DND-41 (cell line): Measurements from ENCODE around the gene A1BG.

ENCODE experiments used
- ATAC-seq: fragments of 200-7000 bp; cut with Tn5 transposase; 3 replicates; pipeline ENCODE4 v1.9.1; 2021; ENCODE audit warnings: low read depth; ENCODE audit not compliant: insufficient read depth
- DNase-seq: peaks from one replicate; pipeline ENCODE4 v3.0.0-alpha.2; 2020
- H2AFZ ChIP-seq: 2 replicates; pipeline ENCODE4 v1.6.0; 2012; ENCODE audit warnings: low read depth, low read length
- H3K27ac ChIP-seq: 2 replicates; pipeline ENCODE4 v1.5.1; 2012; ENCODE audit warnings: low read length, inconsistent platforms
- H3K27me3 ChIP-seq: fragments of 200-600 bp; sonication (generic); 2 replicates; pipeline ENCODE4 v1.6.0; 2012; ENCODE audit warnings: low read length, mild to moderate bottlenecking, inconsistent platforms; ENCODE audit not compliant: insufficient read depth, poor library complexity
- H3K36me3 ChIP-seq: 2 replicates; pipeline ENCODE4 v1.5.1; 2012; ENCODE audit warnings: low read length, inconsistent platforms; ENCODE audit not compliant: insufficient read depth
- H3K4me1 ChIP-seq: 2 replicates; pipeline ENCODE4 v1.5.1; 2012; ENCODE audit warnings: mild to moderate bottlenecking, low read length; ENCODE audit not compliant: insufficient read depth
- H3K4me2 ChIP-seq: 2 replicates; pipeline ENCODE4 v1.6.0; 2012; ENCODE audit warnings: mild to moderate bottlenecking, moderate library complexity, low read length, inconsistent platforms; ENCODE audit not compliant: insufficient read depth
- H3K4me3 ChIP-seq, 2 experiments: fragments of 200-600 bp in 1 of 2; shearing (Covaris generic) in 1 of 2; 2 replicates each; pipeline ENCODE4 v1.5.1; 2012 to 2016; ENCODE audit warnings: inconsistent platforms in 2 of 2, low read length in 2 of 2, mild to moderate bottlenecking in 2 of 2, low read depth in 1 of 2, moderate library complexity in 1 of 2
- H3K79me2 ChIP-seq: 2 replicates; pipeline ENCODE4 v1.6.0; 2012; ENCODE audit warnings: low read length, inconsistent platforms; ENCODE audit not compliant: insufficient read depth
- H3K9ac ChIP-seq: 2 replicates; pipeline ENCODE4 v1.6.0; 2012; ENCODE audit warnings: low read depth, mild to moderate bottlenecking, inconsistent platforms, low read length, moderate library complexity
- H3K9me3 ChIP-seq: 2 replicates; pipeline ENCODE4 v1.5.1; 2012; ENCODE audit warnings: low read length, moderate library complexity, mild to moderate bottlenecking, inconsistent platforms; ENCODE audit not compliant: insufficient read depth, severe bottlenecking
- H4K20me1 ChIP-seq: 2 replicates; pipeline ENCODE4 v1.6.0; 2012; ENCODE audit warnings: low read length; ENCODE audit not compliant: insufficient read depth
- EZH2 ChIP-seq: IDR thresholded peaks from 3 replicates; pipeline ENCODE4 v1.6.1; 2012; ENCODE audit warnings: borderline replicate concordance, low read depth, mild to moderate bottlenecking, moderate library complexity, low read length, inconsistent platforms; ENCODE audit not compliant: severe bottlenecking
- TF ChIP-seq, protein P1 (sequence below): IDR thresholded peaks from 2 replicates; pipeline ENCODE4 v1.5.1; 2012; ENCODE audit warnings: borderline replicate concordance, low read length, moderate library complexity, mild to moderate bottlenecking; ENCODE audit not compliant: poor library complexity, severe bottlenecking; ENCODE audit errors: extremely low read depth

A1BG gene

DNA sequence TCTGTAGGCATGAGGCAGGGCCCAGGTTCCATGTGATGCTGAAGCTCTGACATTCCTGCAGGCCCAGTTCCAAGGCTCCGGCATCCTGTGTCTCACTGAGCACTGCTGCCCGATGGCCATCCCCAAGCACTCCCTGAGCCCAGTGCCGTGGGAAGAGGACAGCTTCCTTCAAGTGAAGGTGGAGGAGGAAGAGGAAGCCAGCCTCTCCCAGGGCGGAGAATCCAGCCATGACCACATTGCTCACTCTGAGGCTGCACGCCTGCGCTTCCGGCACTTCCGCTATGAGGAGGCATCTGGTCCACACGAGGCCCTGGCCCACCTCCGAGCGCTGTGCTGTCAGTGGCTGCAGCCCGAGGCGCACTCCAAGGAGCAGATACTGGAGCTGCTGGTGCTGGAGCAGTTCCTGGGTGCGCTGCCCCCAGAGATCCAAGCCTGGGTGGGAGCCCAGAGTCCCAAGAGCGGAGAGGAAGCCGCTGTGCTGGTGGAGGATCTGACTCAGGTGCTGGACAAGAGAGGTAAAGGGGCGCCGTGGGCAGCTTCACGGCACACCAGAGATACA lies 18.5 kb downstream of the A1BG start:
- no peak overlapping the region for H3K4me2 ChIP-seq
- TF ChIP-seq, protein P1, sequence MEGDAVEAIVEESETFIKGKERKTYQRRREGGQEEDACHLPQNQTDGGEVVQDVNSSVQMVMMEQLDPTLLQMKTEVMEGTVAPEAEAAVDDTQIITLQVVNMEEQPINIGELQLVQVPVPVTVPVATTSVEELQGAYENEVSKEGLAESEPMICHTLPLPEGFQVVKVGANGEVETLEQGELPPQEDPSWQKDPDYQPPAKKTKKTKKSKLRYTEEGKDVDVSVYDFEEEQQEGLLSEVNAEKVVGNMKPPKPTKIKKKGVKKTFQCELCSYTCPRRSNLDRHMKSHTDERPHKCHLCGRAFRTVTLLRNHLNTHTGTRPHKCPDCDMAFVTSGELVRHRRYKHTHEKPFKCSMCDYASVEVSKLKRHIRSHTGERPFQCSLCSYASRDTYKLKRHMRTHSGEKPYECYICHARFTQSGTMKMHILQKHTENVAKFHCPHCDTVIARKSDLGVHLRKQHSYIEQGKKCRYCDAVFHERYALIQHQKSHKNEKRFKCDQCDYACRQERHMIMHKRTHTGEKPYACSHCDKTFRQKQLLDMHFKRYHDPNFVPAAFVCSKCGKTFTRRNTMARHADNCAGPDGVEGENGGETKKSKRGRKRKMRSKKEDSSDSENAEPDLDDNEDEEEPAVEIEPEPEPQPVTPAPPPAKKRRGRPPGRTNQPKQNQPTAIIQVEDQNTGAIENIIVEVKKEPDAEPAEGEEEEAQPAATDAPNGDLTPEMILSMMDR: no peak
- no peak for TF ChIP-seq EZH2
- H3K4me1 ChIP-seq: no peaks in the 10 kb centered on the region
- H2AFZ ChIP-seq: no peak overlapping the region
- H3K27ac ChIP-seq: no peak overlapping the region
- peaks cover 4% of the 10 kb centered on the region; the same call in 1 of the 2 replicates for H4K20me1 ChIP-seq
- ATAC-seq (no peak), DNase-seq (no peak)
- H3K9ac ChIP-seq: no peak overlapping the region
- H3K4me3 ChIP-seq: no peak overlapping the region
- peaks cover 42% of the 10 kb centered on the region for H3K36me3 ChIP-seq
- H3K79me2 ChIP-seq: no peaks in the 10 kb centered on the region; the same call in 1 of the 2 replicates
- H3K9me3 ChIP-seq: no peaks in the 10 kb centered on the region
- no peaks in the 10 kb centered on the region for H3K27me3 ChIP-seq

DNA sequence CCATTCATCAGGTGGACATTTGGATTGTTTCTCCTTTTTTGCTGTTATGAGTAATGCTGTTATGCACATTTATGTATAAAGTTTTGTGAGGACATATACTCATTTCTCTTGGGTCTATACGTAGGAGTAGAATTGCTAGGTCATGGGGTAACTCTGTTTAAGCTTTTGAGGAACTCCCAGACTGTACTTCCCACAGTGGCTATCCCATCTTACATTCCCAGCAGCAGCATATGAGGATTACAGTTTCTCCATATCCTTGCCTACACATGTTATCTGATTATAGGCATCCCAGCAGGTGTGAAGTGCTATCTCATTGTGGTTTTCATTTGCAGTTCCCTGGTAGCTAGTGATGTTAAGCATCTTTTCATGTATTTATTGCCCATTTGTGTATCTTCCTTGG lies 20.6 kb downstream of the A1BG start:
- Histone ChIP-seq H2AFZ (no peak overlapping the region), H3K4me3 (no peak overlapping the region), H4K20me1 (no peaks in the 10 kb centered on the region), H3K4me1 (peaks cover 16% of the 10 kb centered on the region), H3K27ac (no peak overlapping the region), H3K9me3 (no peaks in the 10 kb centered on the region), H3K9ac (no peak overlapping the region), H3K27me3 (no peaks in the 10 kb centered on the region), H3K4me2 (no peak overlapping the region), H3K36me3 (peaks cover 21% of the 10 kb centered on the region), H3K79me2 (no peaks in the 10 kb centered on the region; the same call in 1 of the 2 replicates)
- ATAC-seq: no peak
- TF ChIP-seq, protein P1: no peak
- no peak for TF ChIP-seq EZH2
- no peak for DNase-seq

DNA sequence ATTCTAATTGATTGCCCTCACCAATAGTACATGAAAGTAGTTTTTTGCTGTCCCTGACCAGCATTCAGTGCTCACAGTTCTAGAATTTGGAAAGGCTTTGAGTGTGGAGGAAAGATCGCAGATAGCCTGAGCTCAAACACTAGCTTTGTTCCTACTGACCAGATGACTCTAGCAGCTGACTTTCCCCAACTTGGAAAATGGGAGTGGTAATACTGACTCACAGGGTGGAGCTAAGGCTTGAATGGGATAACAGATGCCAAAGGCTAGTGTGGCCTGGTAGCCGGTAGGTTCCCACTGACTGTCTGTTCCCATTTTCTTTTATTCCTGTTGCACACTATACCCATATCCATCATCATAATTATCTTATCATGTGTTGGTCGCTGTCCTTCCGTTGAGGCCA lies 22.8 kb downstream of the A1BG start:
- Histone ChIP-seq H3K4me2 (no peak overlapping the region), H3K4me1 (peaks cover 32% of the 10 kb centered on the region), H2AFZ (no peak overlapping the region)

More for the DNA sequence above, 22.8 kb downstream of the A1BG start:
- H3K36me3 ChIP-seq: peaks cover 8% of the 10 kb centered on the region
- H3K27me3 ChIP-seq: no peaks in the 10 kb centered on the region
- peaks cover 21% of the 10 kb centered on the region for H3K79me2 ChIP-seq
- DNase-seq (no peak), ATAC-seq (no peak)
- no peak overlapping the region for H3K4me3 ChIP-seq
- no peak overlapping the region for H3K27ac ChIP-seq
- H3K9me3 ChIP-seq: no peaks in the 10 kb centered on the region
- H3K9ac ChIP-seq: no peak overlapping the region
- TF ChIP-seq, protein P1: no peak
- no peak for TF ChIP-seq EZH2
- H4K20me1 ChIP-seq: no peaks in the 10 kb centered on the region
